AG10803 (cell line): ENCODE results near the gene VWA5A.

Experiments
- DNase-seq: peaks from one replicate; pipeline ENCODE4 v3.0.0; 2010; ENCODE audit warnings: low read depth
- H3K4me3 ChIP-seq: 2 replicates; pipeline ENCODE4 v1.5.1; 2011; ENCODE audit warnings: mild to moderate bottlenecking, low read length, control low read depth
- TF ChIP-seq, protein P1 (sequence below): conservative IDR thresholded peaks from 2 replicates; pipeline ENCODE4 v1.5.1; 2011; ENCODE audit warnings: mild to moderate bottlenecking, low read length, control low read depth, inconsistent platforms

Gene VWA5A

DNA sequence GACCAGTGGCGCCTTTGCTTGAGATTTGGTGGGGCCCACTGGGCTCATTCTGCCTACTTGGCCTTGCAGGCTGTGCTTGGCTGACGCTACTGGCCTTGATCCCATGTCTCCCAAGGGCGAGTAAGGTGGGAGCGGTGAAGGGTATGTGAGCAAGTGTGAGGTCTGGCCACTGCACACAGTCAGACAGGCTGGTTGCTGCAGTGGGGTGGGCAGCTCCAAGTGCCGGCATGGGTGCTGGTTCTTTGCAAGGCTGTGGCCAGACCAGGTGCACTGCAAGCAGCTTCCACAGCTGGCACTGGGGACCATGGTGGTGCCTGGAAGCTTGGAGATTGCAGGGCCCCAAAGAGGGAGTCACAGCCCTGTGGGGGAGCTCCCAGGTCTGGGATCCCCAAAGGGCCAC, 40.7 kb upstream of the VWA5A start:
- TF ChIP-seq, protein P1, sequence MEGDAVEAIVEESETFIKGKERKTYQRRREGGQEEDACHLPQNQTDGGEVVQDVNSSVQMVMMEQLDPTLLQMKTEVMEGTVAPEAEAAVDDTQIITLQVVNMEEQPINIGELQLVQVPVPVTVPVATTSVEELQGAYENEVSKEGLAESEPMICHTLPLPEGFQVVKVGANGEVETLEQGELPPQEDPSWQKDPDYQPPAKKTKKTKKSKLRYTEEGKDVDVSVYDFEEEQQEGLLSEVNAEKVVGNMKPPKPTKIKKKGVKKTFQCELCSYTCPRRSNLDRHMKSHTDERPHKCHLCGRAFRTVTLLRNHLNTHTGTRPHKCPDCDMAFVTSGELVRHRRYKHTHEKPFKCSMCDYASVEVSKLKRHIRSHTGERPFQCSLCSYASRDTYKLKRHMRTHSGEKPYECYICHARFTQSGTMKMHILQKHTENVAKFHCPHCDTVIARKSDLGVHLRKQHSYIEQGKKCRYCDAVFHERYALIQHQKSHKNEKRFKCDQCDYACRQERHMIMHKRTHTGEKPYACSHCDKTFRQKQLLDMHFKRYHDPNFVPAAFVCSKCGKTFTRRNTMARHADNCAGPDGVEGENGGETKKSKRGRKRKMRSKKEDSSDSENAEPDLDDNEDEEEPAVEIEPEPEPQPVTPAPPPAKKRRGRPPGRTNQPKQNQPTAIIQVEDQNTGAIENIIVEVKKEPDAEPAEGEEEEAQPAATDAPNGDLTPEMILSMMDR: no peak
- H3K4me3 ChIP-seq: no peak overlapping the region
- DNase-seq: no peak

DNA sequence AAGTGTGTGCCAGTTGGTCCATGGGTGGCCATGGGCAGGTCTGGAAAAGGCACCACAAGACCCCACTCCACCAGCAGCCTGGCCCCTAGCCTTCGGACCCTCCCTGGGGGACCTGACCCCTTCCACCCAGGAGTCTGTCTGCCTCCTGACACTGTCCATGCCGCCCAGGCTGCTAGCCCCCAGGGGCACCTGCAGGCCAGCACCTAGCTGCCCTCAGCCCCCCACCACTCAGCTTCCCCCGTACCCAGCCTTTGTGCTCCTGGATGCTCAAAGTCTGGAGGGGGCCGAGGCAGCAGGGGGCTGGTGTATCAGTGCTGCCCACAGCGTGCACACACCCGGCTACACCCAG, 39.8 kb upstream of the VWA5A start:
- H3K4me3 ChIP-seq: no peak overlapping the region
- TF ChIP-seq, protein P1: no peak
- no peak for DNase-seq

DNA sequence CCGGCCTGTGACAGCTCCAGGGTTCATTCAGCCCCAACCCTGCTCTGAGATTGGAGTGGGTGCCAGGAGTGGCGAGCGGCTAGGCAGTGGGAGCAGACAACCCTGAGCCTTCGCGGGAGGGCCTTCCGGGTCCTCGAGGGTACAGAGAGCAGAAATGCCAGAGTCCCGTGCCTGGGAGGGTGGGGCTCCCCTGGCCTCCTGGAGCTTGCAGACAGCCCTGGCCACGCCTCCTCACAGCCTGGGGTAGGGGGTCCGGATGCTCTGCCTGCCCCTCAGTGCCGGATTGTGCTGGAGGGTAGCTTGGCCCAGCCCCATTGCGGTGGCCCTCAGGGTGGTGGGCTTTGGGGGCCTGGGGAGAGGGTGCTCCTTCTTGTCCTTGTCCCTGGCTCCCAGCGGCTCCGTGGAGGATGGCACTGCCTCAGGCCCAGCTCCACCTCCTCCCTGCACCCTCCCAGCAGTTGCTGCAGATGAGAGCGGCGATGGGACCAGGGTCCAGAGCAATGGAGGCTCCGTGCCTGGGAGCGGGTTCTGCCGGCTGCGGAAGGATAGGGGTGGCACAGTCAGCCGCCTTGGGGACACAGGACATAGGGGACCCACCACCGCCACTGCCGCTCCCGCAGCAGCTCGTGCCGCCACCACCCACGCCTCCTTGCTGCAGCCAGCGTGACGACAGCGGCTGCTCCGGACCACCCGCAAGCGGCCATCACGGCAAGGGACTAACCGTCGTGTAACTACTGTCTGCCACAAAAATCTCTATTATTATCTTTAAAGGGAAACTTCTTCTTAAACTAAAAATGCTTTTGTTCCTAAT, 39.2 kb upstream of the VWA5A start:
- peak; percentile 3 for DNase-seq
- H3K4me3 ChIP-seq: peak overlapping the region; percentile 56
- TF ChIP-seq, protein P1: no peak

DNA sequence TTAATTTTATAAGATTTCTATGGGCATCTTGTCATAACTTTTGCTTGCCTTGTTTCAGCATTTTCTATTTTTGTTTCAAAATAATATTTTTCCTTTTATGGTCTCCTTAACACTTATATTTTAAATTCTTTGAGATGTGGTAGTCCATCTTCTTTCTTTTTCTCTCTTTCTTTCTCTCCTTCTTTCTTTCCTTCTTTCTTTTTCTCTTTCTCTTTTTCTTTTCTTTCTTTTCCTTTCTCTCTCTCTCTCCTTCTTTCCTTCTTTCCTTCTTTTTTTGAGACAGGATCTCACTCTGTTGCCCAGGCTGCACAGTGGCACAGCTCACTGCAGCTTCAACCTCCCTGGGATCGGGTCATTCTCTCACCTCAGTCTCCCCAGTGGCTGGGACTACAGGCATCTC, 38.0 kb upstream of the VWA5A start:
- TF ChIP-seq, protein P1: no peak
- no peak overlapping the region for H3K4me3 ChIP-seq
- no peak for DNase-seq

DNA sequence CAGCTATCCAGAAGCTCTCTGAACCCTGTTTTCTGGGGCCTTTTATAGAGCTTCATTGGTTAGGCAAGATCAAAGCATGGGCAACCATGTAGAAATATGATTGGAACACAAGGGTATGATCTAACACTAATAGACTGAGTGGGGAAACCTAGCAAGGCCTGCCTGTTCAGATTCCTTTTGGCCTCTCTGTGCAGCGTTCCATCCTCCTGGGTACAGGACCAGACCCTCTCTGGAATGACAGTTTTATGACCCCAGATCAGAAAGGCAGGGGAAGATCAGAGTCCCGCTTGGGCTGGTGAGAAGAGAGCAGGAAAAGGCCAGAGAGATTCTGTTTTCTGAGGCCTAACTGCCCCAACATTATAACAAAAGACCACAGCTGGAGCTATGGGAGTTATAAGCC, 36.7 kb upstream of the VWA5A start:
- no peak overlapping the region for H3K4me3 ChIP-seq
- no peak for DNase-seq

DNA sequence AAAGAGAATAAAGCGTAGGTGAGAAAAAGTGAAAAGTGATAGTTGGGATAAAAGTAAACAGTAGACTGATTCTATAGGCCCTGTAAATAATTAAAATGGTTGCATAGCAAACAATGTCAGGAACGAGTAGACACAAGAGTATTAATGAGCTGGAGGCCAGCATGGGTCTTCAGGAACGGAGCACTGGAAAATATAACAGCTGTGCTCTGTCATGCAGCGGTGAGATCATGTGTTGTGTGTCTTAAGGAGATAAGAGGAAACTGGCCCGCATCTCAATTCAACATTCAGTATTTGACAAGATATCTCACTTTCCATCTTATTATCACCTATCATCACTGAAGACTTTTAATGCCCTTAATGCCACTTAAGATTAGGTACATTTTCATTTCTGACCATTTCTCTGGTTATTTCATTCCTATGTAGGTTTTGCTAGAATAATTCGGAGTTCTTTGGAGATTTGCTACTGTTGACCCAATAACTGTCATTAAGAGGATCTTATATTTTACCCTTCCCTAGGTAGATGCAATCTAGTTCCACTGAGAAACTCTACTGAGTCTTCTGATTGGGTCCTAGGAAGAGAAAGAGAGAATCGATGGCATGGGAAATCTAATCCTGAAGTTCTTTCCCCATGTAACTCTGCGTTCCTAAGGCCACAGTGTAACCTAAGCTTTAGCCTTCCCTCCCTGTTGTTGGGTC, 35.5 kb upstream of the VWA5A start:
- DNase-seq: no peak
- no peak overlapping the region for H3K4me3 ChIP-seq
- TF ChIP-seq, protein P1: no peak

More for the DNA sequence above, 36.7 kb upstream of the VWA5A start:
- TF ChIP-seq, protein P1: no peak
